DND-41 (cell line): ENCODE data around the gene TTPAL.

Experiments used
- ATAC-seq: fragments of 200-7000 bp; cut with Tn5 transposase; 3 replicates; pipeline ENCODE4 v1.9.1; 2021; ENCODE audit warnings: low read depth; ENCODE audit not compliant: insufficient read depth
- DNase-seq: peaks from one replicate; pipeline ENCODE4 v3.0.0-alpha.2; 2020
- H2AFZ ChIP-seq: 2 replicates; pipeline ENCODE4 v1.6.0; 2012; ENCODE audit warnings: low read depth, low read length
- H3K27ac ChIP-seq: 2 replicates; pipeline ENCODE4 v1.5.1; 2012; ENCODE audit warnings: low read length, inconsistent platforms
- H3K27me3 ChIP-seq: fragments of 200-600 bp; sonication (generic); 2 replicates; pipeline ENCODE4 v1.6.0; 2012; ENCODE audit warnings: low read length, mild to moderate bottlenecking, inconsistent platforms; ENCODE audit not compliant: insufficient read depth, poor library complexity
- H3K36me3 ChIP-seq: 2 replicates; pipeline ENCODE4 v1.5.1; 2012; ENCODE audit warnings: low read length, inconsistent platforms; ENCODE audit not compliant: insufficient read depth
- H3K4me1 ChIP-seq: 2 replicates; pipeline ENCODE4 v1.5.1; 2012; ENCODE audit warnings: mild to moderate bottlenecking, low read length; ENCODE audit not compliant: insufficient read depth
- H3K4me2 ChIP-seq: 2 replicates; pipeline ENCODE4 v1.6.0; 2012; ENCODE audit warnings: mild to moderate bottlenecking, moderate library complexity, low read length, inconsistent platforms; ENCODE audit not compliant: insufficient read depth
- H3K4me3 ChIP-seq, 2 experiments: fragments of 200-600 bp in 1 of 2; shearing (Covaris generic) in 1 of 2; 2 replicates each; pipeline ENCODE4 v1.5.1; 2012 to 2016; ENCODE audit warnings: inconsistent platforms in 2 of 2, low read length in 2 of 2, mild to moderate bottlenecking in 2 of 2, low read depth in 1 of 2, moderate library complexity in 1 of 2
- H3K79me2 ChIP-seq: 2 replicates; pipeline ENCODE4 v1.6.0; 2012; ENCODE audit warnings: low read length, inconsistent platforms; ENCODE audit not compliant: insufficient read depth
- H3K9ac ChIP-seq: 2 replicates; pipeline ENCODE4 v1.6.0; 2012; ENCODE audit warnings: low read depth, mild to moderate bottlenecking, inconsistent platforms, low read length, moderate library complexity
- H3K9me3 ChIP-seq: 2 replicates; pipeline ENCODE4 v1.5.1; 2012; ENCODE audit warnings: low read length, moderate library complexity, mild to moderate bottlenecking, inconsistent platforms; ENCODE audit not compliant: insufficient read depth, severe bottlenecking
- H4K20me1 ChIP-seq: 2 replicates; pipeline ENCODE4 v1.6.0; 2012; ENCODE audit warnings: low read length; ENCODE audit not compliant: insufficient read depth
- CTCF ChIP-seq: IDR thresholded peaks from 2 replicates; pipeline ENCODE4 v1.5.1; 2012; ENCODE audit warnings: borderline replicate concordance, low read length, moderate library complexity, mild to moderate bottlenecking; ENCODE audit not compliant: poor library complexity, severe bottlenecking; ENCODE audit errors: extremely low read depth
- EZH2 ChIP-seq: IDR thresholded peaks from 3 replicates; pipeline ENCODE4 v1.6.1; 2012; ENCODE audit warnings: borderline replicate concordance, low read depth, mild to moderate bottlenecking, moderate library complexity, low read length, inconsistent platforms; ENCODE audit not compliant: severe bottlenecking

The TTPAL gene

GRCh38 chr20:44431502-44432234 lies 44.0 kb upstream of the TTPAL start:
- no peaks in the 10 kb centered on the region for H3K4me1 ChIP-seq

GRCh38 chr20:44432618-44433577 lies 42.8 kb upstream of the TTPAL start:
- ATAC-seq (no peak), DNase-seq (no peak)
- Histone ChIP-seq H3K9me3 (no peaks in the 10 kb centered on the region), H3K4me2 (no peak overlapping the region), H3K27me3 (peaks cover 3% of the 10 kb centered on the region), H3K4me1 (no peaks in the 10 kb centered on the region), H2AFZ (no peak overlapping the region), H3K9ac (no peak overlapping the region), H3K79me2 (no peaks in the 10 kb centered on the region), H3K27ac (no peak overlapping the region), H3K36me3 (no peaks in the 10 kb centered on the region), H3K4me3 (no peak overlapping the region), H4K20me1 (no peaks in the 10 kb centered on the region)
- TF ChIP-seq EZH2: no peak
- no peak for TF ChIP-seq CTCF

More at GRCh38 chr20:44431502-44432234, 44.0 kb upstream of the TTPAL start:
- Histone ChIP-seq H3K4me2 (no peak overlapping the region), H3K36me3 (no peaks in the 10 kb centered on the region), H2AFZ (no peak overlapping the region), H3K4me3 (no peak overlapping the region), H3K79me2 (no peaks in the 10 kb centered on the region), H3K9ac (no peak overlapping the region), H3K9me3 (no peaks in the 10 kb centered on the region), H4K20me1 (no peaks in the 10 kb centered on the region), H3K27me3 (peaks cover 3% of the 10 kb centered on the region), H3K27ac (no peak overlapping the region)
- TF ChIP-seq EZH2 (no peak), CTCF (no peak)
- no peak for DNase-seq
- ATAC-seq: no peak

- H3K79me2 ChIP-seq: no peaks in the 10 kb centered on the region
- no peaks in the 10 kb centered on the region for H3K4me1 ChIP-seq
- no peaks in the 10 kb centered on the region for H4K20me1 ChIP-seq
- no peak overlapping the region for H3K27ac ChIP-seq
- peaks cover 3% of the 10 kb centered on the region for H3K27me3 ChIP-seq
- TF ChIP-seq EZH2 (no peak), CTCF (no peak)
- no peak overlapping the region for H2AFZ ChIP-seq
- H3K4me3 ChIP-seq: no peak overlapping the region
- no peak overlapping the region for H3K9ac ChIP-seq
- no peaks in the 10 kb centered on the region for H3K36me3 ChIP-seq
- no peak overlapping the region for H3K4me2 ChIP-seq
- DNase-seq: no peak
- no peak for ATAC-seq
- H3K9me3 ChIP-seq: no peaks in the 10 kb centered on the region
Observed at GRCh38 chr20:44433751-44434538, 41.7 kb upstream of the TTPAL start.
